Measurements from ENCODE around the gene CAPSL.

DNA sequence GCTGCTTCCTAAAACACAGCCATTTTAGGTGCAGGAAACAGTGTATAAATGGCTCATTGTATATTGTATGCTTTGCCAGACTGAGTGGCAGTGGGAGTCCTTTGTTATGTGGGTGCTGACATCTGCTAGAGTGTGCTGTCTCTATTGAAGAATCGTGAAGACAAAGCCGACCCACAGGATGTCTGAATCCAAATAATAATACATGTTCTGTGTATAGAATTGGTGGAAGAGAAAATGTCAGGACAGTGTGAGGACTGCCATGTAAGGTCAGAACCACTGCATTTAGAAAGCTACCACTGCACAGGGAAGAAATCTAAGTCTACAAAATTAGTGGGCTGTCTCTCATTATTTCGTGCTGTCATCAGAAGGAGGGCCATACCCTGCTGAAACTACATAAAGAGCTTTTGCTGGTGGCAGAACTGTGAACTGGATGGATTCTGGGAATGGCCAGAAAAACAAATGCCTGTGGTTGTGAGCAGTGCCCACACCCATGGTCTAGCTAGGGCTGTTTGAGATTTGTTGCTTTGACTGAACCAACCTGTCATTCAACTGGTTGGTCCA lies 79.2 kb downstream of the CAPSL start:
- TF ChIP-seq, protein P1, sequence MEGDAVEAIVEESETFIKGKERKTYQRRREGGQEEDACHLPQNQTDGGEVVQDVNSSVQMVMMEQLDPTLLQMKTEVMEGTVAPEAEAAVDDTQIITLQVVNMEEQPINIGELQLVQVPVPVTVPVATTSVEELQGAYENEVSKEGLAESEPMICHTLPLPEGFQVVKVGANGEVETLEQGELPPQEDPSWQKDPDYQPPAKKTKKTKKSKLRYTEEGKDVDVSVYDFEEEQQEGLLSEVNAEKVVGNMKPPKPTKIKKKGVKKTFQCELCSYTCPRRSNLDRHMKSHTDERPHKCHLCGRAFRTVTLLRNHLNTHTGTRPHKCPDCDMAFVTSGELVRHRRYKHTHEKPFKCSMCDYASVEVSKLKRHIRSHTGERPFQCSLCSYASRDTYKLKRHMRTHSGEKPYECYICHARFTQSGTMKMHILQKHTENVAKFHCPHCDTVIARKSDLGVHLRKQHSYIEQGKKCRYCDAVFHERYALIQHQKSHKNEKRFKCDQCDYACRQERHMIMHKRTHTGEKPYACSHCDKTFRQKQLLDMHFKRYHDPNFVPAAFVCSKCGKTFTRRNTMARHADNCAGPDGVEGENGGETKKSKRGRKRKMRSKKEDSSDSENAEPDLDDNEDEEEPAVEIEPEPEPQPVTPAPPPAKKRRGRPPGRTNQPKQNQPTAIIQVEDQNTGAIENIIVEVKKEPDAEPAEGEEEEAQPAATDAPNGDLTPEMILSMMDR (IDR thresholded peaks at IDR 0.05), result no peak
- no peak for TF ChIP-seq POLR2A (IDR thresholded peaks at IDR 0.05)

All from uterus (tissue), 2 donors.